HEK293 (cell line): Measurements from ENCODE around the gene PATL2.

Source experiments
- CTCF ChIP-seq: fragments of 450-650 bp; formaldehyde crosslinking; IDR thresholded peaks from 2 replicates; pipeline ENCODE4 v1.5.1; 2016; ENCODE audit warnings: missing biosample characterization, missing genetic modification characterization
- SP3 ChIP-seq: fragments of 450-650 bp; formaldehyde crosslinking; IDR thresholded peaks from 2 replicates; pipeline ENCODE4 v1.5.1; 2016; ENCODE audit warnings: missing biosample characterization, missing genetic modification characterization
- TRIM28 ChIP-seq: IDR thresholded peaks from 2 replicates; pipeline ENCODE4 v1.6.1; 2011; ENCODE audit warnings: low read length, control low read depth, borderline replicate concordance
- ZBTB44 ChIP-seq: fragments of 450-650 bp; IDR thresholded peaks from 2 replicates; pipeline ENCODE4 v1.5.1; 2018; ENCODE audit warnings: missing biosample characterization, mild to moderate bottlenecking, missing genetic modification characterization
- ZNF555 ChIP-seq: fragments of 450-650 bp; formaldehyde crosslinking; conservative IDR thresholded peaks from 2 replicates; pipeline ENCODE4 v1.5.1; 2017; ENCODE audit warnings: missing biosample characterization, mild to moderate bottlenecking, missing genetic modification characterization, inconsistent platforms
- ZNF610 ChIP-seq: fragments of 450-650 bp; formaldehyde crosslinking; IDR thresholded peaks from 2 replicates; pipeline ENCODE4 v1.5.1; 2016; ENCODE audit warnings: missing biosample characterization, missing genetic modification characterization, borderline replicate concordance

DNA sequence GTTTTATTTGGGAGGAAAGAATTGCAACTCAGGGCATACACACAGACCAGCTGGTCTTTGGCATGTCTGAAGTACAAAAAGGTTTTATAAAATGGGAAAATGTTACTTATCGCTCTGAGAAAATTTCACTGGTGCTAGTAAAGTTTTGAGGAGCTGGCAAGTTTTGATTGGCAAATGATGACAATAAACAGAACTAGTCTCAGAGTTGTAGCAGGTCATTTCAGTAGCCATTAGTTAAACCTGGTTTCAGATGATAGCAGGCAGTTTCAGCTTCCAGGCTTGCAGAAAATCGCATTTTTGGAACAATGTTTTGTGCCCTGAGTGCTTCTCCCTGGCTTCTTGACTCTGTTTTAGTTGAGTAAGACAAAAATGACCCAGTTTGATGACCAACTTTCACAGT, 10.9 kb upstream of the PATL2 start:
- TF ChIP-seq TRIM28 (no peak), CTCF (tag by site-specific recombination) (no peak), SP3 (tag by site-specific recombination) (no peak), ZNF555 (tag by site-specific recombination) (no peak), ZNF610 (tag by site-specific recombination) (no peak), ZBTB44 (tag by site-specific recombination) (no peak)
